ENCODE results near the gene CIZ1. TPM values are rescaled to one million over a fixed set of nuclear protein-coding genes. Genes with fewer than 3 reads are reported as not detected.
A peak's percentile ranks its signal among the peaks of the same experiment; 100 is the strongest.

Gene CIZ1
- total and polyA plus RNA-seq, 3 donors from 2014 or later = 114 to 159 (median 115) TPM

- H3K4me3 ChIP-seq = no peak overlapping the region
- no peak for TF ChIP-seq POLR2A (IDR thresholded peaks at IDR 0.05)
- TF ChIP-seq CTCF (IDR thresholded peaks at IDR 0.05) = no peak
- H3K9me3 ChIP-seq = no peaks in the 10 kb centered on the region
- no peak for DNase-seq
- WGBS, 2 donors = 87 to 89% methylated on average over 13 of the region's 13 CpGs
- H3K27ac ChIP-seq = no peak overlapping the region
- H3K36me3 ChIP-seq (ENCODE audit: low read depth, missing control alignments) = no peaks in the 10 kb centered on the region
- intact Hi-C loops (cut with DNase I; ENCODE audit: low total_unique reads) = no loop called here
- no peaks in the 10 kb centered on the region for H3K27me3 ChIP-seq
- H3K4me1 ChIP-seq = no peaks in the 10 kb centered on the region
Measured at GRCh38 chr9:128201441-128202369, 10.3 kb upstream of the CIZ1 start.

- H3K9me3 ChIP-seq = no peaks in the 10 kb centered on the region
- no peak for DNase-seq
- H3K4me1 ChIP-seq = peaks cover 15% of the 10 kb centered on the region
- H3K4me3 ChIP-seq = peak overlapping the region in 1 of 2 donors; percentile 90
- WGBS, 2 donors = 72 to 75% methylated on average over 14 of the region's 14 CpGs
- H3K36me3 ChIP-seq (ENCODE audit: low read depth, missing control alignments) = no peaks in the 10 kb centered on the region
- no peaks in the 10 kb centered on the region for H3K27me3 ChIP-seq
- intact Hi-C loops (cut with DNase I; ENCODE audit: low total_unique reads) = no loop called here
- no peak overlapping the region for H3K27ac ChIP-seq
- no peak for TF ChIP-seq POLR2A (IDR thresholded peaks at IDR 0.05)
- no peak for TF ChIP-seq CTCF (IDR thresholded peaks at IDR 0.05)
Measured at GRCh38 chr9:128193469-128194096, 2.2 kb upstream of the CIZ1 start.

GRCh38 chr9:128192601-128193371 lies 1.4 kb upstream of the CIZ1 start:
- H3K36me3 ChIP-seq (ENCODE audit: low read depth, missing control alignments) = no peaks in the 10 kb centered on the region
- no peaks in the 10 kb centered on the region for H3K27me3 ChIP-seq
- intact Hi-C loops (cut with DNase I; ENCODE audit: low total_unique reads) = no loop called here
- WGBS, 2 donors = 15 to 25% methylated on average over 33 to 56 of the region's 56 CpGs
- peaks cover 15% of the 10 kb centered on the region for H3K4me1 ChIP-seq
- TF ChIP-seq CTCF (IDR thresholded peaks at IDR 0.05) (peak; percentile 8 to 29 (median 27)), POLR2A (IDR thresholded peaks at IDR 0.05) (no peak)
- peak; percentile 81 for DNase-seq
- H3K9me3 ChIP-seq = no peaks in the 10 kb centered on the region
- H3K27ac ChIP-seq = peak overlapping the region; percentile 37 to 84
- H3K4me3 ChIP-seq = peak overlapping the region; percentile 83 to 90

GRCh38 chr9:128190516-128191405 lies 611 bp downstream of the CIZ1 start:
- intact Hi-C loops (cut with DNase I; ENCODE audit: low total_unique reads) = no loop called here
- H3K9me3 ChIP-seq = no peaks in the 10 kb centered on the region
- WGBS, 2 donors = 3 to 13% methylated on average over 18 to 32 of the region's 32 CpGs
- TF ChIP-seq POLR2A (IDR thresholded peaks at IDR 0.05) (no peak), CTCF (IDR thresholded peaks at IDR 0.05) (no peak)
- H3K4me1 ChIP-seq = peaks cover 15% of the 10 kb centered on the region
- peak; percentile 32 for DNase-seq
- peak overlapping the region; percentile 84 to 86 for H3K27ac ChIP-seq
- H3K27me3 ChIP-seq = no peaks in the 10 kb centered on the region
- H3K36me3 ChIP-seq (ENCODE audit: low read depth, missing control alignments) = no peaks in the 10 kb centered on the region
- peak overlapping the region; percentile 83 to 90 for H3K4me3 ChIP-seq
